Testis (tissue), 3 donors: ENCODE data around the gene FYN. TPM values are rescaled to one million over a fixed set of nuclear protein-coding genes. Genes with fewer than 3 reads are reported as not detected.

Source experiments
- DNase-seq: peaks from one replicate; pipeline ENCODE4 v3.0.0-alpha.2; 2019
- H3K27ac ChIP-seq, 2 donors: fragments of 200-600 bp; sonication (generic); one replicate each; pipeline ENCODE4 v1.5.1; 2019
- H3K27me3 ChIP-seq: fragments of 200-600 bp; sonication (generic); one replicate; pipeline ENCODE4 v1.5.1; 2019
- H3K36me3 ChIP-seq: fragments of 200-600 bp; sonication (generic); one replicate; pipeline ENCODE4 v1.5.1; 2017; ENCODE audit warnings: low read depth; ENCODE audit errors: missing control alignments
- H3K4me1 ChIP-seq: fragments of 200-600 bp; sonication (generic); one replicate; pipeline ENCODE4 v1.5.1; 2019
- H3K4me3 ChIP-seq, 2 donors: fragments of 200-600 bp; sonication (generic); one replicate each; pipeline ENCODE4 v1.5.1; 2017 to 2019
- H3K9me3 ChIP-seq: fragments of 200-600 bp; sonication (generic); one replicate; pipeline ENCODE4 v1.5.1; 2017
- CTCF ChIP-seq, 3 experiments: fragments of 450-650 bp in 2 of 3; fragments of 200-600 bp in 1 of 3; sonication (generic) in 1 of 3; IDR thresholded peaks; one replicate each; pipeline ENCODE4 v1.5.1; 2016 to 2019; ENCODE audit warnings: antibody characterized with exemption in 3 of 3, mild to moderate bottlenecking in 2 of 3, moderate library complexity in 1 of 3
- POLR2A ChIP-seq: fragments of 450-650 bp; IDR thresholded peaks from one replicate; pipeline ENCODE4 v1.6.1; 2017; ENCODE audit warnings: antibody characterized with exemption, mild to moderate bottlenecking, moderate library complexity
- WGBS, 2 donors: methylation state at CpG; one replicate each; pipeline ENCODE4 v1.1.5; 2018; 5-methylcytosine and 5-hydroxymethylcytosine counted together
- intact Hi-C: fragments of 100-400 bp; cut with DNase I; formaldehyde crosslinking; loops from one replicate; pipeline ENCODE4 v1.15.1; 2023; ENCODE audit warnings: low total_unique reads
- polyA plus RNA-seq: library from polyadenylated mRNA; stranded (reverse); fragments of 350-450 nt; fragmentation: Illumina TruSeq; extraction: RNeasy Lipid Tissue Mini Kit (QIAGEN cat#74804); gene quantifications from one replicate; pipeline ENCODE4 v1.2.3, GENCODE V29; 2014; ENCODE audit warnings: low read depth, low replicate concordance; ENCODE audit not compliant: insufficient read depth
- total RNA-seq, 2 donors: library from RNA; depleted of rRNA; stranded (reverse); fragments of >200 nt; gene quantifications; one replicate each; pipeline ENCODE4 v1.2.3, GENCODE V29; 2016

Gene FYN
- total and polyA plus RNA-seq, 3 donors from 2014 or later = 74.0 to 145 (median 104) TPM

- 93 to 96% methylated on average over 7 of the region's 7 CpGs for WGBS, 2 donors
- intact Hi-C loops = no loop called here
- no peak for DNase-seq
- no peak for TF ChIP-seq POLR2A
- no peak for TF ChIP-seq CTCF (IDR thresholded peaks at IDR 0.05)
- H3K9me3 ChIP-seq = no peaks in the 10 kb centered on the region
- no peaks in the 10 kb centered on the region for H3K4me1 ChIP-seq
- H3K36me3 ChIP-seq = no peaks in the 10 kb centered on the region
- H3K4me3 ChIP-seq = no peak overlapping the region
- H3K27ac ChIP-seq = no peak overlapping the region
- H3K27me3 ChIP-seq = no peaks in the 10 kb centered on the region
These were observed 123.1 kb downstream of the FYN start for GRCh38 chr6:111750153-111750552.

- intact Hi-C loops = no loop called here
- H3K4me3 ChIP-seq = no peak overlapping the region
- no peaks in the 10 kb centered on the region for H3K9me3 ChIP-seq
- no peak for TF ChIP-seq CTCF (IDR thresholded peaks at IDR 0.05)
- TF ChIP-seq POLR2A = no peak
- DNase-seq = no peak
- H3K27ac ChIP-seq = no peak overlapping the region
- peaks cover 14% of the 10 kb centered on the region for H3K4me1 ChIP-seq
- no peaks in the 10 kb centered on the region for H3K36me3 ChIP-seq
- WGBS, 2 donors = 77 to 82% methylated on average over 3 of the region's 3 CpGs
- no peaks in the 10 kb centered on the region for H3K27me3 ChIP-seq
These were observed 125.0 kb downstream of the FYN start for GRCh38 chr6:111748231-111748647.

- TF ChIP-seq CTCF (IDR thresholded peaks at IDR 0.05) (no peak), POLR2A (no peak)
- intact Hi-C loops = no loop called here
- Histone ChIP-seq H3K4me3 (no peak overlapping the region), H3K27ac (no peak overlapping the region), H3K9me3 (no peaks in the 10 kb centered on the region), H3K27me3 (no peaks in the 10 kb centered on the region), H3K36me3 (no peaks in the 10 kb centered on the region), H3K4me1 (peaks cover 14% of the 10 kb centered on the region)
- 56% methylated on average over 5 of the region's 5 CpGs for WGBS, 2 donors
- DNase-seq = no peak
These were observed 125.4 kb downstream of the FYN start for GRCh38 chr6:111747829-111748228.

GRCh38 chr6:111747396-111747795, 125.9 kb downstream of the FYN start:
- H3K36me3 ChIP-seq = no peaks in the 10 kb centered on the region
- H3K9me3 ChIP-seq = no peaks in the 10 kb centered on the region
- 62 to 63% methylated on average over 6 of the region's 6 CpGs for whole genome bisulfite sequencing, 2 donors
- intact Hi-C loops = no loop called here
- TF ChIP-seq POLR2A (no peak), CTCF (IDR thresholded peaks at IDR 0.05) (no peak)
- H3K4me3 ChIP-seq = no peak overlapping the region
- H3K27ac ChIP-seq = no peak overlapping the region
- no peak for DNase-seq
- H3K4me1 ChIP-seq = peaks cover 14% of the 10 kb centered on the region
- H3K27me3 ChIP-seq = no peaks in the 10 kb centered on the region

GRCh38 chr6:111746983-111747382, 126.3 kb downstream of the FYN start:
- intact Hi-C loops = no loop called here
- peaks cover 14% of the 10 kb centered on the region for H3K4me1 ChIP-seq
- no peaks in the 10 kb centered on the region for H3K27me3 ChIP-seq
- H3K4me3 ChIP-seq = no peak overlapping the region
- no peak for DNase-seq
- no peaks in the 10 kb centered on the region for H3K9me3 ChIP-seq
- H3K36me3 ChIP-seq = no peaks in the 10 kb centered on the region
- no peak overlapping the region for H3K27ac ChIP-seq
- TF ChIP-seq CTCF (IDR thresholded peaks at IDR 0.05) (no peak), POLR2A (no peak)
